GM23338 (cell line): ENCODE data around the gene CCDC91. TPM values are rescaled to one million over a fixed set of nuclear protein-coding genes. Genes with fewer than 3 reads are reported as not detected.

Source experiments
- ATAC-seq: fragments of 200-7000 bp; cut with Tn5 transposase; 3 replicates; pipeline ENCODE4 v1.9.1; 2020
- DNase-seq: peaks from one replicate; pipeline ENCODE4 v3.0.0-alpha.2; 2015; ENCODE audit warnings: low spot score
- H2AFZ ChIP-seq: fragments of 200-600 bp; sonication (generic); 2 replicates; pipeline ENCODE4 v1.8.0; 2016; ENCODE audit warnings: antibody characterized with exemption, mild to moderate bottlenecking, moderate library complexity
- H3F3A ChIP-seq: fragments of 200-600 bp; sonication (generic); replicated peaks from 2 replicates; pipeline ENCODE4 v1.8.0; 2017; ENCODE audit warnings: antibody characterized with exemption, mixed run types, low read depth
- H3K27ac ChIP-seq: fragments of 200-600 bp; sonication (generic); 2 replicates; pipeline ENCODE4 v1.6.1; 2016; ENCODE audit warnings: low read depth
- H3K27me3 ChIP-seq: fragments of 200-600 bp; sonication (generic); 2 replicates; pipeline ENCODE4 v1.8.0; 2016; ENCODE audit warnings: mild to moderate bottlenecking, mixed run types, moderate library complexity; ENCODE audit not compliant: insufficient read depth
- H3K36me3 ChIP-seq: fragments of 200-600 bp; sonication (generic); 2 replicates; pipeline ENCODE4 v1.8.0; 2016; ENCODE audit warnings: mild to moderate bottlenecking; ENCODE audit not compliant: insufficient read depth
- H3K4me1 ChIP-seq: fragments of 200-600 bp; sonication (generic); 2 replicates; pipeline ENCODE4 v1.8.0; 2016; ENCODE audit warnings: mild to moderate bottlenecking, moderate library complexity; ENCODE audit not compliant: insufficient read depth
- H3K4me2 ChIP-seq: fragments of 200-600 bp; sonication (generic); 2 replicates; pipeline ENCODE4 v1.7.1; 2017; ENCODE audit warnings: mixed run types
- H3K4me3 ChIP-seq: fragments of 200-600 bp; sonication (generic); 2 replicates; pipeline ENCODE4 v1.6.1; 2016; ENCODE audit warnings: mixed run types
- H3K79me2 ChIP-seq: fragments of 200-600 bp; sonication (generic); replicated peaks from 2 replicates; pipeline ENCODE4 v1.8.0; 2017; ENCODE audit warnings: mild to moderate bottlenecking; ENCODE audit not compliant: insufficient read depth
- H3K9me2 ChIP-seq: fragments of 200-600 bp; sonication (generic); 2 replicates; pipeline ENCODE4 v1.8.0; 2017; ENCODE audit not compliant: insufficient read depth
- H4K20me1 ChIP-seq: fragments of 200-600 bp; sonication (generic); replicated peaks from 2 replicates; pipeline ENCODE4 v1.8.0; 2017; ENCODE audit warnings: mild to moderate bottlenecking; ENCODE audit not compliant: insufficient read depth
- H3K27ac Mint-ChIP-seq: 2 replicates; pipeline ENCODE4 v1.8.0; 2020; ENCODE audit warnings: inconsistent platforms, mild to moderate bottlenecking, moderate library complexity, mixed read lengths
- H3K27me3 Mint-ChIP-seq: 3 replicates; pipeline ENCODE4 v1.8.0; 2022; ENCODE audit warnings: low read depth, mild to moderate bottlenecking, moderate library complexity, mixed read lengths, inconsistent platforms; ENCODE audit not compliant: insufficient read depth, poor library complexity
- H3K36me3 Mint-ChIP-seq: 3 replicates; pipeline ENCODE4 v1.8.0; 2021; ENCODE audit warnings: low read depth, mild to moderate bottlenecking, inconsistent platforms, moderate library complexity, mixed read lengths
- H3K4me1 Mint-ChIP-seq: 3 replicates; pipeline ENCODE4 v1.8.0; 2020; ENCODE audit warnings: mild to moderate bottlenecking, inconsistent platforms, mixed read lengths
- H3K4me3 Mint-ChIP-seq: 3 replicates; pipeline ENCODE4 v1.8.0; 2021; ENCODE audit warnings: moderate library complexity, mild to moderate bottlenecking, inconsistent platforms, mixed read lengths
- H3K9me3 Mint-ChIP-seq: 3 replicates; pipeline ENCODE4 v1.8.0; 2020; ENCODE audit warnings: moderate library complexity, mild to moderate bottlenecking, inconsistent platforms, mixed read lengths
- CREB1 ChIP-seq: fragments of 250-450 bp; sonication (Bioruptor Pico); IDR thresholded peaks from 2 replicates; pipeline ENCODE4 v1.5.0; 2020; ENCODE audit warnings: low read depth, mild to moderate bottlenecking, moderate library complexity
- CTCF ChIP-seq, 2 experiments: fragments of 200-600 bp in 1 of 2; sonication (generic) in 1 of 2; conservative IDR thresholded peaks; 2 replicates each; pipeline versions ENCODE4 v1.5.1 to v1.6.1; 2016 to 2017; ENCODE audit warnings: antibody characterized with exemption in 2 of 2, low read depth in 2 of 2, mild to moderate bottlenecking in 2 of 2, moderate library complexity in 1 of 2
- ETS1 ChIP-seq: IDR thresholded peaks from 2 replicates; pipeline ENCODE4 v1.6.1; 2016; ENCODE audit warnings: antibody characterized with exemption
- EZH2 ChIP-seq: fragments of 200-600 bp; sonication (generic); IDR thresholded peaks from one replicate; pipeline ENCODE4 v1.8.0; 2017; ENCODE audit warnings: antibody characterized with exemption, mild to moderate bottlenecking, low read depth; ENCODE audit not compliant: unreplicated experiment
- JUNB ChIP-seq: IDR thresholded peaks from one replicate; pipeline ENCODE4 v1.6.1; 2016; ENCODE audit warnings: antibody characterized with exemption; ENCODE audit not compliant: unreplicated experiment
- NANOG ChIP-seq: IDR thresholded peaks from 2 replicates; pipeline ENCODE4 v1.6.1; 2016; ENCODE audit warnings: antibody characterized with exemption, borderline replicate concordance
- POLR2AphosphoS5 ChIP-seq: IDR thresholded peaks from 2 replicates; pipeline ENCODE4 v1.6.1; 2016; ENCODE audit warnings: antibody characterized with exemption, low read depth
- REST ChIP-seq: IDR thresholded peaks from one replicate; pipeline ENCODE4 v1.6.1; 2018; ENCODE audit warnings: antibody characterized with exemption; ENCODE audit not compliant: unreplicated experiment
- STAT1 ChIP-seq: IDR thresholded peaks from one replicate; pipeline ENCODE4 v1.6.1; 2016; ENCODE audit warnings: antibody characterized with exemption; ENCODE audit not compliant: unreplicated experiment
- ZNF114 ChIP-seq: fragments of 250-450 bp; sonication (Bioruptor Pico); IDR thresholded peaks from 2 replicates; pipeline ENCODE4 v1.5.0; 2020; ENCODE audit warnings: mild to moderate bottlenecking, moderate library complexity
- ZNF462 ChIP-seq: fragments of 250-450 bp; sonication (Bioruptor Pico); IDR thresholded peaks from 2 replicates; pipeline ENCODE4 v1.5.0; 2020; ENCODE audit warnings: mild to moderate bottlenecking, moderate library complexity
- polyA plus RNA-seq: library from polyadenylated mRNA; unstranded; fragments of >200 nt; fragmentation: Nextera tagmentation; extraction: Ambion mirVana; gene quantifications from 2 replicates; pipeline ENCODE4 v1.2.1, GENCODE V29; 2016
- total RNA-seq: library from RNA; depleted of rRNA; stranded (reverse); fragments of >200 nt; shearing (Covaris generic); gene quantifications from 2 replicates; pipeline ENCODE4 v1.2.3, GENCODE V29; 2014

CCDC91 gene
- total and polyA plus RNA-seq, 2 experiments from 2014 or later, result 24.7 to 48.7 TPM

GRCh38 chr12:28316049-28316448 is 125.8 kb downstream of the CCDC91 start:
- H3K4me3 ChIP-seq, result no peak overlapping the region
- no peak overlapping the region for H3K27ac Mint-ChIP-seq

More at GRCh38 chr12:28316049-28316448, 125.8 kb downstream of the CCDC91 start:
- DNase-seq (no peak), ATAC-seq (no peak)
- Histone ChIP-seq H3K9me2 (no peaks in the 10 kb centered on the region), H3K4me2 (no peak overlapping the region), H3K27me3 (no peaks in the 10 kb centered on the region), H3K36me3 (no peaks in the 10 kb centered on the region), H3F3A (no peaks in the 10 kb centered on the region), H3K4me1 (peaks cover 6% of the 10 kb centered on the region; the same call in 1 of the 2 replicates), H3K79me2 (no peaks in the 10 kb centered on the region), H2AFZ (no peak overlapping the region), H3K27ac (no peak overlapping the region), H4K20me1 (no peaks in the 10 kb centered on the region)
- H3K27me3 Mint-ChIP-seq, result no peaks in the 10 kb centered on the region
- peaks cover 22% of the 10 kb centered on the region for H3K36me3 Mint-ChIP-seq
- no peak for TF ChIP-seq CREB1
- TF ChIP-seq JUNB, result no peak
- no peak for TF ChIP-seq NANOG
- TF ChIP-seq EZH2, result no peak
- no peak for TF ChIP-seq REST
- TF ChIP-seq ETS1, result no peak
- no peak for TF ChIP-seq ZNF462
- TF ChIP-seq STAT1, result no peak
- no peak for TF ChIP-seq ZNF114 (CRISPR knock-in tag)
- no peak for TF ChIP-seq POLR2AphosphoS5
- no peak for TF ChIP-seq CTCF (conservative IDR thresholded peaks at IDR 0.05; ENCODE audit: low read depth in 2 of 2)
- no peak overlapping the region for H3K4me3 Mint-ChIP-seq
- H3K9me3 Mint-ChIP-seq, result peaks cover 7% of the 10 kb centered on the region; the same call in 2 of the 3 replicates
- H3K4me1 Mint-ChIP-seq, result peaks cover 17% of the 10 kb centered on the region
